ENCODE measurements around the gene EFCAB5. TPM values are rescaled to one million over a fixed set of nuclear protein-coding genes. Genes with fewer than 3 reads are reported as not detected.
"Not testable (repeated sequence)": the region's sequence is repeated elsewhere in the genome, so short reads cannot be mapped to it uniquely, and the experiment has no call there.

The EFCAB5 gene
- total RNA-seq, 1 donor from 2014 or later: 0.26 TPM

DNA sequence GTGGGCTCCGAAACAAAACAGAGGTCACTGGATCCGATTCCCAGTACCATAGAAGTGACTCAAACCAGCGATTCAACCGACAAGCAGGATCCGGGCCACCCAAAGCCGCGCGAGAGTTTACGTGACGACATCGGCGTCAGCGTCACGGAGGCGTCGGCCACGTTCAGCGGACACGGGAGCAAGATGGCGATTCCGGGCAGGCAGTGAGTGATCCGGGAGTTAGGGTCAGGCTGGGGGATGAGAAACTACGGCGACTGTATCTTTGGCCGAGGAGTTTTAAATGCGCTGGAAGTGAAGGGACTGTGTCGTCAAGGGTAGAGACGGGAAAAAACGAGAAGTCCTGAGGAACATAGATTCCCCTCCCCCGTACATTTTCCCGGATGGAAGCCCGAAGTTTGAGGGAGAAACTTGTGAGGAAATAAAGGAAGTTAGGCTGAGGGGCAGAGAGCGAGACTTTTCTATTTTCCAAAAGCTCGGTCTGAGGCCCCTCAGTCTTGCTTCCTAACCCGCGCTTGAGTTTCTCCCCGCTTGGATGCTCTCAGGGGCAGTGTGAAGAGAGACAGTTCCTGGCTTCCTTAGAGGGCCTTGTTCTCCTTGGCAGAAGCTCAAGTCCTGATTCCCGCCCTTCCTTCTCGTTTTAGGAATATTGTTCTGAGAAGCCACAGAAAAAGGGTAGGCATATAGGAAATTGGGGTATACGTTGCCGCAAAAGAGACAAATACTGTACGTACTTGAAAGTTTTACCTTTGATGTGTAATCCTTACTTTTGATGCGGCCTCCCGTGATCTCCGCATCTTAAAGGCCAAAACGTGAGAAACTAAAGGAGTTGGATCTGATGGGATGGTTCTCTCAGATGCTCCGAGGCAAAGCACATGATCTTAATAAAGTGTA, 175.5 kb downstream of the EFCAB5 start, which contains the start of gene NSRP1:
Gene NSRP1, plus strand, starts transcription at position 156 of the 891 bp plus-strand sequence. Its CDS starts 28 bp downstream, at position 184.
- DNase-seq (ENCODE audit: low spot score): peak; percentile 94
- TF ChIP-seq, protein P1, sequence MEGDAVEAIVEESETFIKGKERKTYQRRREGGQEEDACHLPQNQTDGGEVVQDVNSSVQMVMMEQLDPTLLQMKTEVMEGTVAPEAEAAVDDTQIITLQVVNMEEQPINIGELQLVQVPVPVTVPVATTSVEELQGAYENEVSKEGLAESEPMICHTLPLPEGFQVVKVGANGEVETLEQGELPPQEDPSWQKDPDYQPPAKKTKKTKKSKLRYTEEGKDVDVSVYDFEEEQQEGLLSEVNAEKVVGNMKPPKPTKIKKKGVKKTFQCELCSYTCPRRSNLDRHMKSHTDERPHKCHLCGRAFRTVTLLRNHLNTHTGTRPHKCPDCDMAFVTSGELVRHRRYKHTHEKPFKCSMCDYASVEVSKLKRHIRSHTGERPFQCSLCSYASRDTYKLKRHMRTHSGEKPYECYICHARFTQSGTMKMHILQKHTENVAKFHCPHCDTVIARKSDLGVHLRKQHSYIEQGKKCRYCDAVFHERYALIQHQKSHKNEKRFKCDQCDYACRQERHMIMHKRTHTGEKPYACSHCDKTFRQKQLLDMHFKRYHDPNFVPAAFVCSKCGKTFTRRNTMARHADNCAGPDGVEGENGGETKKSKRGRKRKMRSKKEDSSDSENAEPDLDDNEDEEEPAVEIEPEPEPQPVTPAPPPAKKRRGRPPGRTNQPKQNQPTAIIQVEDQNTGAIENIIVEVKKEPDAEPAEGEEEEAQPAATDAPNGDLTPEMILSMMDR (IDR thresholded peaks at IDR 0.05; ENCODE audit: unreplicated experiment): no peak
- H3K27ac Mint-ChIP-seq (ENCODE audit: unreplicated experiment): peak within 1 kb of the TSS; percentile 100
- peak within 1 kb of the TSS; percentile 100 for H3K4me3 Mint-ChIP-seq (ENCODE audit: unreplicated experiment)
- H3K36me3 Mint-ChIP-seq (ENCODE audit: low read depth, unreplicated experiment): peaks cover 16% of the 10 kb centered on the region
- H3K9me3 Mint-ChIP-seq (ENCODE audit: unreplicated experiment): no peaks in the 10 kb centered on the region
- peaks cover 19% of the 10 kb centered on the region for H3K4me1 Mint-ChIP-seq (ENCODE audit: unreplicated experiment)
- peaks cover 8% of the 10 kb centered on the region for H3K27me3 Mint-ChIP-seq (ENCODE audit: unreplicated experiment)

DNA sequence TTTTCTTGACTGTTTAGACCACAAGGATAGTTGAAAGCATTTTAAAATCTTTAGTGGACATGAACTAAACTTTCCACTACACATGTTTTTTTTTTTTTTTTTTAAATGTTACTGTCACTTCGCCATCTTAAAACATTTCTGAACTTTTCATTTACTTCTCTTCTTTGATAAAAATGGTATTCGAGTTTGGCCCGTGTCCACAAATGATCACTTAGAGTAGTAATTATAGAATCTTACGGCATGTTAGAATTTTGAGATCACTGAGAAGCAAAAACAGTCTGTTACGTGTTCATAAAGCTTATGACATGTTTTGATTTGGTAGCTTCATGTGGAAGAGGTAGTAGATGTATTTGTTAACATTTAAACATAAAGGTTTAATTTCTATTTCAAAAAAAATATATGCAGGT, 176.2 kb downstream of the EFCAB5 start:
- no peak for DNase-seq (ENCODE audit: low spot score)
- Mint-ChIP-seq H3K9me3 (ENCODE audit: unreplicated experiment) (no peaks in the 10 kb centered on the region), H3K36me3 (ENCODE audit: low read depth, unreplicated experiment) (peaks cover 16% of the 10 kb centered on the region), H3K4me1 (ENCODE audit: unreplicated experiment) (peaks cover 19% of the 10 kb centered on the region), H3K27ac (ENCODE audit: unreplicated experiment) (peak overlapping the region; percentile 100), H3K4me3 (ENCODE audit: unreplicated experiment) (peak overlapping the region; percentile 100), H3K27me3 (ENCODE audit: unreplicated experiment) (peaks cover 8% of the 10 kb centered on the region)
- TF ChIP-seq, protein P1 (IDR thresholded peaks at IDR 0.05; ENCODE audit: unreplicated experiment): no peak

DNA sequence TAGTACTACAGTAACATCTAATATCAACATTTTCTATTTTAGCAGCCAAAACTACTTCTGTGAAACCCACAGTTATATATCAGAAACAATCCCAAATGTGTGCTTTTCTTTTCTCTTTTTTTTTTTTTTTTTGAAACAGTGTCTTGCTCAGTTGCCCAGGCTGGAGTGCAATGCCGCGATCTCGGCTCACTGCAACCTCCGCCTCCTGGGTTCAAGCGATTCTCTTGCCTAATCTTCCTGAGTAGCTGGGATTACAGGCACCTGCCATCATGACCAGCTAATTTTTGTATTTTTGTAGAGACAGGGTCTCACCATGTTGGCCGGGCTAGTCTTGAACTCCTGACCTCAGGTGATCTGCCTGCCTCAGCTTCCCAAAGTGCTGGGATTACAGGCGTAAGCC, 177.2 kb downstream of the EFCAB5 start:
- H3K4me1 Mint-ChIP-seq (ENCODE audit: unreplicated experiment): peaks cover 19% of the 10 kb centered on the region
- H3K27ac Mint-ChIP-seq (ENCODE audit: unreplicated experiment): peak overlapping the region; percentile 42
- H3K36me3 Mint-ChIP-seq (ENCODE audit: low read depth, unreplicated experiment): peaks cover 16% of the 10 kb centered on the region
- DNase-seq (ENCODE audit: low spot score); H3K9me3 Mint-ChIP-seq (ENCODE audit: unreplicated experiment); H3K27me3 Mint-ChIP-seq (ENCODE audit: unreplicated experiment): not testable (repeated sequence)
- peak overlapping the region; percentile 100 for H3K4me3 Mint-ChIP-seq (ENCODE audit: unreplicated experiment)

DNA sequence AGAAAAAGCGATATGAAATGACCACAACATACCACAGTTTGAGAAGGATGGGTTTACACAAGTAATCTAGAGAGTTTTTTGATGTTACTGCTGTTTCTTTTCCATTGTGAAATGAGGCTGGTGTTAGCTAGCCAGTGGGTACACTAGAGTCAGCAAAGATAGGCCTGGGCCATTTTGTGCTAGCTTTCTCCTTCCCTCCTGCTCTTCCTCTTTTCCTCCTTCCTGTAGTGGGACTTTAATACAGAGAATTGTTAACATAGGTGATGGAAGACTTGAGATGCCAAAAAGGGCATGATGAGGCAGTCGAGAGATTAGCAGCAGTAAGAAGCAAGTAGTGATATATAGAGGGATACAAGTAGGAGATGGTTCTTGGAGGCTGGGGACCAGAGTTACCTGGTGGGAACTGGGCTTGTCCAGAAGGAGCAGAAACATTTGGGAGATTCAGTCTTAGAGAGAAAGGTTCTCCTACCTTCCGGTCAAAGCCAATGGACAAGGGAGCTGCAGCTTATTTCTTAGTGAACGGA, 182.9 kb downstream of the EFCAB5 start:
- no peaks in the 10 kb centered on the region for H3K27me3 Mint-ChIP-seq (ENCODE audit: unreplicated experiment)
- H3K9me3 Mint-ChIP-seq (ENCODE audit: unreplicated experiment): no peaks in the 10 kb centered on the region
- DNase-seq (ENCODE audit: low spot score): no peak
- H3K4me1 Mint-ChIP-seq (ENCODE audit: unreplicated experiment): peaks cover 11% of the 10 kb centered on the region
- H3K4me3 Mint-ChIP-seq (ENCODE audit: unreplicated experiment): no peak overlapping the region
- TF ChIP-seq, protein P1 (IDR thresholded peaks at IDR 0.05; ENCODE audit: unreplicated experiment): no peak
- peak overlapping the region; percentile 58 for H3K27ac Mint-ChIP-seq (ENCODE audit: unreplicated experiment)
- H3K36me3 Mint-ChIP-seq (ENCODE audit: low read depth, unreplicated experiment): peaks cover 11% of the 10 kb centered on the region

DNA sequence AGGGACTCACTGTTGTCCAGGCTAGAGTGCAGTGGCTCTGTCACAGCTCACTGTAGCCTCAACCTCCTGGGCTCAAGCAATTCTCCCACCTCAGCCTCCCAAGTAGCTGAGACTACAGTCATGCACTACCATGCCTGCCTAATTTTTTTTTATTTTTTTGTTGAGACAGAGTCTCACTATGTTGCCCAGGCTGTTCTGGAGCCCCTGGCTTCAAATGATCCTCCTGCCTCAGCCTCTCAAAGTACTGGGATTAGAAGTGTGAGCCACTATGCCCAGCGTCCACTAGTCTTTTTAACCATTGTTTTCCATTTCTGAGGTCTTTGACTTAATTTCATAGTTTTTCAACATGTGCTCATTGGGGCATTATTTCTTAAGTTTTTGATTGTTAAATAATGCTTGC, 188.7 kb downstream of the EFCAB5 start:
- Mint-ChIP-seq H3K4me1 (ENCODE audit: unreplicated experiment) (peaks cover 13% of the 10 kb centered on the region), H3K36me3 (ENCODE audit: low read depth, unreplicated experiment) (peaks cover 4% of the 10 kb centered on the region), H3K27me3 (ENCODE audit: unreplicated experiment) (peaks cover 2% of the 10 kb centered on the region), H3K27ac (ENCODE audit: unreplicated experiment) (no peak overlapping the region), H3K4me3 (ENCODE audit: unreplicated experiment) (no peak overlapping the region), H3K9me3 (ENCODE audit: unreplicated experiment) (no peaks in the 10 kb centered on the region)
- DNase-seq (ENCODE audit: low spot score): no peak
- TF ChIP-seq, protein P1 (IDR thresholded peaks at IDR 0.05; ENCODE audit: unreplicated experiment): no peak
